Gastroesophageal sphincter (tissue), 3 donors: Measurements from ENCODE around the gene KIAA1586.

Experiments used
- POLR2A ChIP-seq, 2 donors: fragments of 450-650 bp; IDR thresholded peaks; one replicate each; pipeline ENCODE4 v1.6.1; 2017; ENCODE audit warnings: antibody characterized with exemption in 2 of 2, mild to moderate bottlenecking in 2 of 2, moderate library complexity in 1 of 2
- POLR2AphosphoS5 ChIP-seq: sonication (generic); formaldehyde crosslinking; IDR thresholded peaks from one replicate; pipeline ENCODE4 v1.6.1; 2017; ENCODE audit warnings: antibody characterized with exemption
- TF ChIP-seq, protein P1 (sequence below), 4 experiments: fragments of 200-600 bp in 2 of 4; fragments of 450-650 bp in 2 of 4; sonication (generic) in 1 of 4; IDR thresholded peaks; one replicate each; pipeline ENCODE4 v1.5.1; 2017 to 2019; ENCODE audit warnings: antibody characterized with exemption in 4 of 4, mild to moderate bottlenecking in 2 of 4, moderate library complexity in 2 of 4

DNA sequence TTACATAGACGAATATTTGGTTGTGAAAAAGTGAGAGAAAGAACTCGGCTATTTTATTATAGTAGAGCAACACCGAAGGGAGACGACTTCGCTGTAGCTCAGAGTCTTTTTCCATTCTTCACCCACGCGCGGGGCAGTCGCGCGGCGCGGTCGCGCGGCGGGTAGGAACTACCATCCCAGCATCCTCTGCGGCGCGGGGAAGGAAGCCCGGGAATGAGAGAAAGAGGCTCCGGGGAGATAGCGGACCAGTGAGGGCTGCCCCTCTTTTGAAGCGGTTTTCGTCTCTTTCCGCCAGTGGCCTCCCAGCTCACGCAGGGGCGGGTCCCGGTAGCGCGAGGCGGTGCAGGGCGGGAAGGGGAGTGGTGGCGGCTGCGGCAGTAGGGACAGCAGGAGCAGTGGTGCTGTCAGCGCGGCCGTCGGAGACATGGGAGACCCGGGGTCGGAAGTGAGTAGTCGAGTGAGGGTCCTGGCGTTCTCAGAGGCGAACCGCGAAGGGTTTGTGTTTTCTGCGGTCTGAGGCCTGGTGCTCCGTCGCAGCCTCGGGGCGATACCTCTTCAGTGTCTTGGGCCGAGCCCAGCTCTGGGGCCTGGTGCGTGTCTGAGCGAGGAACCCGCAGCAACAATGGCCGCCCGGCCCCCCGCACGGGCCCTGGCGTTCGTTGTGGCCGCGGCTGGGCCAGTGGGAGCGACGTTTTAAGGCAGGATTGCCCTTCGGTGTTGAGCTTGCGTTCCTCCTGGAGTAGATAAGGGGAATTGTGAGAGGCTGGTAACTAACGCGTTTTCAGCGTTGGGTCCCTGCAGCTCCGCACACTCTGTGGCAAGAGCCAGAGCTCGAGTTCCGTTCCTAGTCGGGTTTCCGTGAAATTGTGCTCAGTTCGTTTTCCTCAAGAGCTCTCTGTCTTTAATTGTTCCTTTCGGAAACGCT, at the start of gene KIAA1586:
- TF ChIP-seq, protein P1, sequence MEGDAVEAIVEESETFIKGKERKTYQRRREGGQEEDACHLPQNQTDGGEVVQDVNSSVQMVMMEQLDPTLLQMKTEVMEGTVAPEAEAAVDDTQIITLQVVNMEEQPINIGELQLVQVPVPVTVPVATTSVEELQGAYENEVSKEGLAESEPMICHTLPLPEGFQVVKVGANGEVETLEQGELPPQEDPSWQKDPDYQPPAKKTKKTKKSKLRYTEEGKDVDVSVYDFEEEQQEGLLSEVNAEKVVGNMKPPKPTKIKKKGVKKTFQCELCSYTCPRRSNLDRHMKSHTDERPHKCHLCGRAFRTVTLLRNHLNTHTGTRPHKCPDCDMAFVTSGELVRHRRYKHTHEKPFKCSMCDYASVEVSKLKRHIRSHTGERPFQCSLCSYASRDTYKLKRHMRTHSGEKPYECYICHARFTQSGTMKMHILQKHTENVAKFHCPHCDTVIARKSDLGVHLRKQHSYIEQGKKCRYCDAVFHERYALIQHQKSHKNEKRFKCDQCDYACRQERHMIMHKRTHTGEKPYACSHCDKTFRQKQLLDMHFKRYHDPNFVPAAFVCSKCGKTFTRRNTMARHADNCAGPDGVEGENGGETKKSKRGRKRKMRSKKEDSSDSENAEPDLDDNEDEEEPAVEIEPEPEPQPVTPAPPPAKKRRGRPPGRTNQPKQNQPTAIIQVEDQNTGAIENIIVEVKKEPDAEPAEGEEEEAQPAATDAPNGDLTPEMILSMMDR (IDR thresholded peaks at IDR 0.05) = peak in 1 of 4 experiments; percentile 22
- TF ChIP-seq POLR2A (IDR thresholded peaks at IDR 0.05) (peak; percentile 61 to 74), POLR2AphosphoS5 (peak; percentile 84)
